DMS114 treated with DMSO at 0.1 percent for 48 hours (cell line): ENCODE results near the gene CCM2.
"Not testable (repeated sequence)": the region's sequence is repeated elsewhere in the genome, so short reads cannot be mapped to it uniquely, and the experiment has no call there.

Experiments used
- DNase-seq: peaks from one replicate; lab custom pipeline; 2025; ENCODE audit not compliant: unreplicated experiment; lab: John Stamatoyannopoulos, UW

CCM2 gene

GRCh38 chr7:45098983-45099839, 99.2 kb downstream of the CCM2 start:
- DNase-seq, result no peak

GRCh38 chr7:45099891-45100760, 100.1 kb downstream of the CCM2 start:
- no peak for DNase-seq

- no peak for DNase-seq
These were observed 100.9 kb downstream of the CCM2 start for GRCh38 chr7:45100761-45101480.

- no peak for DNase-seq
These were observed 101.7 kb downstream of the CCM2 start for GRCh38 chr7:45101748-45102147.

- DNase-seq, result no peak
These were observed 103.0 kb downstream of the CCM2 start for GRCh38 chr7:45102785-45103712.

- DNase-seq, result no peak
These were observed 104.2 kb downstream of the CCM2 start for GRCh38 chr7:45103958-45104843.

GRCh38 chr7:45104844-45105587, 105.0 kb downstream of the CCM2 start:
- no peak for DNase-seq

GRCh38 chr7:45105588-45106188, 105.7 kb downstream of the CCM2 start:
- no peak for DNase-seq

GRCh38 chr7:45106820-45107219, 106.8 kb downstream of the CCM2 start:
- DNase-seq, result no peak

- no peak for DNase-seq
These were observed 107.4 kb downstream of the CCM2 start for GRCh38 chr7:45107356-45107755.

- DNase-seq, result no peak
These were observed 108.9 kb downstream of the CCM2 start for GRCh38 chr7:45108863-45109262.

GRCh38 chr7:45111298-45112223, 111.6 kb downstream of the CCM2 start, which contains the start of gene TBRG4:
TBRG4 (minus strand) TSS chr7:45111697; CDS start chr7:45109237, 2,460 bp downstream.
- peak; percentile 92 for DNase-seq

GRCh38 chr7:45112648-45113047, 112.6 kb downstream of the CCM2 start:
- no peak for DNase-seq

GRCh38 chr7:45114257-45114656, 114.3 kb downstream of the CCM2 start:
- DNase-seq, result not testable (repeated sequence)

GRCh38 chr7:45114926-45115325, 114.9 kb downstream of the CCM2 start:
- DNase-seq, result no peak

GRCh38 chr7:45116048-45116447, 116.0 kb downstream of the CCM2 start:
- DNase-seq, result no peak

GRCh38 chr7:45117582-45117981, 117.6 kb downstream of the CCM2 start:
- no peak for DNase-seq
